Hepatocyte (in vitro differentiated cells): ENCODE data around the gene EARS2. TPM values are rescaled to one million over a fixed set of nuclear protein-coding genes. Genes with fewer than 3 reads are reported as not detected.

Experiments used
- DNase-seq: peaks from one replicate; pipeline ENCODE4 v3.0.0-alpha.2; 2016; ENCODE audit warnings: low spot score
- H2AFZ ChIP-seq: fragments of 200-600 bp; sonication (generic); 2 replicates; pipeline ENCODE4 v1.6.0; 2016; ENCODE audit warnings: antibody characterized with exemption, mild to moderate bottlenecking
- H3K27ac ChIP-seq: fragments of 200-600 bp; sonication (generic); 2 replicates; pipeline ENCODE4 v1.5.1; 2016; ENCODE audit warnings: mild to moderate bottlenecking
- H3K27me3 ChIP-seq: fragments of 200-600 bp; sonication (generic); 2 replicates; pipeline ENCODE4 v1.6.1; 2016
- H3K36me3 ChIP-seq: fragments of 200-600 bp; sonication (generic); replicated peaks from 2 replicates; pipeline ENCODE4 v1.5.1; 2016; ENCODE audit warnings: low read depth; ENCODE audit not compliant: insufficient read depth
- H3K4me1 ChIP-seq: fragments of 200-600 bp; sonication (generic); 2 replicates; pipeline ENCODE4 v1.5.1; 2016; ENCODE audit warnings: mild to moderate bottlenecking, moderate library complexity; ENCODE audit not compliant: insufficient read depth
- H3K4me2 ChIP-seq: fragments of 200-600 bp; sonication (generic); 2 replicates; pipeline ENCODE4 v1.6.0; 2016
- H3K4me3 ChIP-seq: fragments of 200-600 bp; sonication (generic); 2 replicates; pipeline ENCODE4 v1.5.1; 2016; ENCODE audit warnings: mild to moderate bottlenecking
- H3K79me2 ChIP-seq: fragments of 200-600 bp; sonication (generic); 2 replicates; pipeline ENCODE4 v1.6.0; 2017; ENCODE audit warnings: mild to moderate bottlenecking
- H3K9me2 ChIP-seq: fragments of 200-600 bp; sonication (generic); replicated peaks from 2 replicates; pipeline ENCODE4 v1.6.0; 2017; ENCODE audit warnings: mild to moderate bottlenecking; ENCODE audit not compliant: insufficient read depth
- H3K9me3 ChIP-seq: fragments of 200-600 bp; sonication (generic); 2 replicates; pipeline ENCODE4 v1.5.1; 2016; ENCODE audit warnings: low read depth, mild to moderate bottlenecking
- H4K20me1 ChIP-seq: fragments of 200-600 bp; sonication (generic); 2 replicates; pipeline ENCODE4 v1.6.0; 2016; ENCODE audit warnings: mild to moderate bottlenecking; ENCODE audit not compliant: insufficient read depth, poor library complexity, severe bottlenecking
- CTCF ChIP-seq: fragments of 200-600 bp; sonication (generic); IDR thresholded peaks from 2 replicates; pipeline ENCODE4 v1.5.1; 2016; ENCODE audit warnings: antibody characterized with exemption, mild to moderate bottlenecking; ENCODE audit not compliant: poor library complexity
- EZH2 ChIP-seq: fragments of 200-600 bp; sonication (generic); IDR thresholded peaks from 2 replicates; pipeline ENCODE4 v1.6.1; 2016; ENCODE audit warnings: antibody characterized with exemption, mild to moderate bottlenecking, borderline replicate concordance
- EZH2phosphoT487 ChIP-seq: fragments of 200-600 bp; sonication (generic); IDR thresholded peaks from one replicate; pipeline ENCODE4 v1.6.1; 2018; ENCODE audit warnings: antibody characterized with exemption, mild to moderate bottlenecking, low read depth, moderate library complexity; ENCODE audit not compliant: unreplicated experiment, severe bottlenecking
- WGBS: methylation state at CpG from one replicate; pipeline ENCODE4 v1.1.6; 2016; ENCODE audit warnings: low lambda C conversion rate; ENCODE audit errors: missing lambda C conversion rate; 5-methylcytosine and 5-hydroxymethylcytosine counted together
- polyA plus RNA-seq: library from polyadenylated mRNA; unstranded; fragments of >200 nt; fragmentation: Nextera tagmentation; extraction: Ambion mirVana; gene quantifications from 2 replicates; pipeline ENCODE4 v1.2.1, GENCODE V29; 2016
- total RNA-seq: library from RNA; depleted of rRNA; stranded (reverse); fragments of >200 nt; gene quantifications from 2 replicates; pipeline ENCODE4 v1.2.3, GENCODE V29; 2014

The EARS2 gene
- total and polyA plus RNA-seq, 2 experiments from 2014 or later: 25.2 to 26.5 TPM

- H2AFZ ChIP-seq: no peak overlapping the region
- no peaks in the 10 kb centered on the region for H3K36me3 ChIP-seq
- no peaks in the 10 kb centered on the region for H3K27me3 ChIP-seq
- H3K4me2 ChIP-seq: no peak overlapping the region
- DNase-seq: no peak
- H3K27ac ChIP-seq: no peak overlapping the region
- no peak overlapping the region for H3K4me3 ChIP-seq
- H3K9me3 ChIP-seq: no peaks in the 10 kb centered on the region
- H3K79me2 ChIP-seq: no peaks in the 10 kb centered on the region
- 100% methylated on average over 1 of the region's 1 CpG for WGBS
- H3K9me2 ChIP-seq: no peaks in the 10 kb centered on the region
- TF ChIP-seq EZH2 (no peak), EZH2phosphoT487 (no peak), CTCF (no peak)
- no peaks in the 10 kb centered on the region for H3K4me1 ChIP-seq
- H4K20me1 ChIP-seq: no peaks in the 10 kb centered on the region
These were observed 80.9 kb downstream of the EARS2 start for GRCh38 chr16:23476289-23476688.

Other genes starting within 250 kb of the EARS2 start
- 11.8 and 15.4 TPM in 2 replicates for gene COG7, start 104.2 kb downstream of the EARS2 start, total RNA-seq
- 13.5 and 14.7 TPM in 2 replicates for gene COG7, start 104.2 kb downstream of the EARS2 start, polyA plus RNA-seq
- gene GGA2, start 46.9 kb downstream of the EARS2 start, total RNA-seq: 42.4 and 56.4 TPM in 2 replicates
- 73.1 and 76.6 TPM in 2 replicates for gene GGA2, start 46.9 kb downstream of the EARS2 start, polyA plus RNA-seq
- 107 TPM in 2 replicates for gene UBFD1, start 377 bp upstream of the EARS2 start, total RNA-seq
- 44.5 and 48.6 TPM in 2 replicates for gene UBFD1, start 377 bp upstream of the EARS2 start, polyA plus RNA-seq
- gene NDUFAB1, start 39.0 kb upstream of the EARS2 start, total RNA-seq: 119 and 135 TPM in 2 replicates
- gene NDUFAB1, start 39.0 kb upstream of the EARS2 start, polyA plus RNA-seq: 218 and 243 TPM in 2 replicates
- 4.3 and 6.6 TPM in 2 replicates for gene PALB2, start 84.0 kb upstream of the EARS2 start, total RNA-seq
- gene PALB2, start 84.0 kb upstream of the EARS2 start, polyA plus RNA-seq: 2.6 and 4.5 TPM in 2 replicates
- 24.0 and 31.7 TPM in 2 replicates for gene DCTN5, start 84.1 kb upstream of the EARS2 start, total RNA-seq
- 9.8 and 23.3 TPM in 2 replicates for gene DCTN5, start 84.1 kb upstream of the EARS2 start, polyA plus RNA-seq
- 3.2 and 5.0 TPM in 2 replicates for gene PLK1, start 121.5 kb upstream of the EARS2 start, total RNA-seq
- gene PLK1, start 121.5 kb upstream of the EARS2 start, polyA plus RNA-seq: 13.6 and 17.8 TPM in 2 replicates
- 0.60 and 0.97 TPM in 2 replicates for gene ERN2, start 155.9 kb upstream of the EARS2 start, total RNA-seq
- gene ERN2, start 155.9 kb upstream of the EARS2 start, polyA plus RNA-seq: 0.22 and 0.46 TPM in 2 replicates
- 1.6 and 2.0 TPM in 2 replicates for gene CHP2, start 197.7 kb upstream of the EARS2 start, total RNA-seq
- gene CHP2, start 197.7 kb upstream of the EARS2 start, polyA plus RNA-seq: 1.4 and 3.3 TPM in 2 replicates